ENCODE results near the gene OR5J2.
"Not testable (repeated sequence)": the region's sequence is repeated elsewhere in the genome, so short reads cannot be mapped to it uniquely, and the experiment has no call there.

The OR5J2 gene
- 0 reads per million in 4 experiments for total RNA-seq

GRCh38 chr11:56176318-56176717 lies at the start of gene OR5J2:
Gene OR5J2, plus strand, starts transcription at chr11:56176618. Its CDS starts 0 bp downstream, at chr11:56176618.
- DNase-seq: no peak

- DNase-seq: no peak
Measured at GRCh38 chr11:56140151-56140661, 36.2 kb upstream of the OR5J2 start, which contains the start of gene OR8J3. Gene OR8J3, minus strand, starts transcription at chr11:56140201. Its CDS starts 2,483 bp downstream, at chr11:56137718.

GRCh38 chr11:56143681-56144080 lies 32.7 kb upstream of the OR5J2 start:
- not testable (repeated sequence) for DNase-seq

- no peak for DNase-seq
Measured at GRCh38 chr11:56151376-56151775, 25.0 kb upstream of the OR5J2 start.

- DNase-seq: no peak
Measured at GRCh38 chr11:56152333-56152732, 24.1 kb upstream of the OR5J2 start.

GRCh38 chr11:56160217-56160616 lies 16.2 kb upstream of the OR5J2 start, which contains the start of gene OR8K5:
Gene OR8K5, minus strand, starts transcription at chr11:56160317. Its CDS starts 0 bp downstream, at chr11:56160317.
- no peak for DNase-seq

- no peak for DNase-seq
Measured at GRCh38 chr11:56163804-56164203, 12.6 kb upstream of the OR5J2 start.

- DNase-seq: no peak
Measured at GRCh38 chr11:56172256-56172830, 4.1 kb upstream of the OR5J2 start.

GRCh38 chr11:56183459-56183858 lies 7.0 kb downstream of the OR5J2 start:
- no peak for DNase-seq

- DNase-seq: no peak
Measured at GRCh38 chr11:56188602-56189001, 12.2 kb downstream of the OR5J2 start.

- no peak for DNase-seq
Measured at GRCh38 chr11:56196705-56197104, 20.3 kb downstream of the OR5J2 start.

- no peak for DNase-seq
Measured at GRCh38 chr11:56197367-56197766, 20.9 kb downstream of the OR5J2 start.

- DNase-seq: no peak
Measured at GRCh38 chr11:56207790-56208189, 31.4 kb downstream of the OR5J2 start.

GRCh38 chr11:56214537-56214936 lies 38.1 kb downstream of the OR5J2 start:
- DNase-seq: no peak

- DNase-seq: not testable (repeated sequence)
Measured at GRCh38 chr11:56219735-56220134, 43.3 kb downstream of the OR5J2 start.
